Measurements from ENCODE around the gene PPIE.

- TF ChIP-seq, protein P1, sequence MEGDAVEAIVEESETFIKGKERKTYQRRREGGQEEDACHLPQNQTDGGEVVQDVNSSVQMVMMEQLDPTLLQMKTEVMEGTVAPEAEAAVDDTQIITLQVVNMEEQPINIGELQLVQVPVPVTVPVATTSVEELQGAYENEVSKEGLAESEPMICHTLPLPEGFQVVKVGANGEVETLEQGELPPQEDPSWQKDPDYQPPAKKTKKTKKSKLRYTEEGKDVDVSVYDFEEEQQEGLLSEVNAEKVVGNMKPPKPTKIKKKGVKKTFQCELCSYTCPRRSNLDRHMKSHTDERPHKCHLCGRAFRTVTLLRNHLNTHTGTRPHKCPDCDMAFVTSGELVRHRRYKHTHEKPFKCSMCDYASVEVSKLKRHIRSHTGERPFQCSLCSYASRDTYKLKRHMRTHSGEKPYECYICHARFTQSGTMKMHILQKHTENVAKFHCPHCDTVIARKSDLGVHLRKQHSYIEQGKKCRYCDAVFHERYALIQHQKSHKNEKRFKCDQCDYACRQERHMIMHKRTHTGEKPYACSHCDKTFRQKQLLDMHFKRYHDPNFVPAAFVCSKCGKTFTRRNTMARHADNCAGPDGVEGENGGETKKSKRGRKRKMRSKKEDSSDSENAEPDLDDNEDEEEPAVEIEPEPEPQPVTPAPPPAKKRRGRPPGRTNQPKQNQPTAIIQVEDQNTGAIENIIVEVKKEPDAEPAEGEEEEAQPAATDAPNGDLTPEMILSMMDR (IDR thresholded peaks at IDR 0.05): no peak
- no peak for TF ChIP-seq EZH2 (IDR thresholded peaks at IDR 0.05; ENCODE audit: borderline replicate concordance, insufficient read depth, low read depth, low read length, poor library complexity, severe bottlenecking)
Observed at GRCh38 chr1:39787468-39787867, 48.8 kb downstream of the PPIE start.

Data from B cell (primary cell).